Activated CD8-positive, alpha-beta T cell treated with anti-CD3 and anti-CD28 coated beads for 36 hours (primary cell): ENCODE measurements around the gene SRPK2. TPM values are rescaled to one million over a fixed set of nuclear protein-coding genes. Genes with fewer than 3 reads are reported as not detected.

Experiments
- ATAC-seq: fragments of 200-7000 bp; cut with Tn5 transposase; one replicate; pipeline ENCODE4 v1.10.0; 2021; ENCODE audit warnings: mild to moderate bottlenecking, moderate library complexity
- CTCF ChIA-PET: fragments of 350-600 bp; sonication (Branson Sonifier 250); formaldehyde crosslinking; loops from one replicate; lab custom pipeline; 2021; ENCODE audit warnings: antibody characterized with exemption; lab: Charles Lee
- POLR2A ChIA-PET: fragments of 350-600 bp; sonication (Branson Sonifier 250); formaldehyde crosslinking; loops from one replicate; lab custom pipeline; 2021; ENCODE audit warnings: antibody characterized with exemption; lab: Charles Lee
- DNase-seq: peaks from one replicate; pipeline ENCODE4 v3.0.0-alpha.2; 2020
- H3K27ac Mint-ChIP-seq: one replicate; pipeline ENCODE4 v1.8.0; 2021; ENCODE audit warnings: mild to moderate bottlenecking, mixed read lengths
- H3K27me3 Mint-ChIP-seq: one replicate; pipeline ENCODE4 v1.8.0; 2021; ENCODE audit warnings: mixed read lengths
- H3K36me3 Mint-ChIP-seq: one replicate; pipeline ENCODE4 v1.8.0; 2021; ENCODE audit warnings: low read depth, mixed read lengths
- H3K4me1 Mint-ChIP-seq: one replicate; pipeline ENCODE4 v1.8.0; 2021; ENCODE audit warnings: low read depth, mixed read lengths
- H3K4me3 Mint-ChIP-seq: one replicate; pipeline ENCODE4 v1.8.0; 2021; ENCODE audit warnings: mild to moderate bottlenecking, moderate library complexity, mixed read lengths
- H3K9me3 Mint-ChIP-seq: one replicate; pipeline ENCODE4 v1.8.0; 2021; ENCODE audit warnings: mixed read lengths
- CTCF ChIP-seq: fragments of 200-600 bp; IDR thresholded peaks from one replicate; pipeline ENCODE4 v1.8.0; 2022; ENCODE audit warnings: antibody characterized with exemption, mild to moderate bottlenecking
- intact Hi-C: fragments of 100-400 bp; cut with micrococcal nuclease; formaldehyde crosslinking; loops from one replicate; pipeline ENCODE4 v1.10.0; 2022
- total RNA-seq, 2 experiments: library from RNA; stranded (reverse); gene quantifications; one replicate each; pipeline ENCODE4 v1.2.3, GENCODE V29; 2021

SRPK2 gene
- total RNA-seq, 2 experiments from 2014 or later, result 32.9 to 33.5 TPM

GRCh38 chr7:105402221-105403095 lies 13.7 kb upstream of the SRPK2 start:
- POLR2A ChIA-PET, result interaction anchor here (0.6 kb wide), 1 partner anchor 42 kb away, joined by 3 read pairs; no protein-coding TSS in a partner anchor
- Mint-ChIP-seq H3K9me3 (no peaks in the 10 kb centered on the region), H3K27ac (no peak overlapping the region)

GRCh38 chr7:105399043-105399725 lies 10.5 kb upstream of the SRPK2 start:
- no peaks in the 10 kb centered on the region for H3K4me1 Mint-ChIP-seq
- intact Hi-C loops, result no loop called here
- H3K36me3 Mint-ChIP-seq, result no peaks in the 10 kb centered on the region
- DNase-seq (no peak), ATAC-seq (no peak)
- H3K27me3 Mint-ChIP-seq, result no peaks in the 10 kb centered on the region
- POLR2A ChIA-PET, result interaction anchor here (0.6 kb wide), 1 partner anchor 131 kb away, joined by 3 read pairs; no protein-coding TSS in a partner anchor
- CTCF ChIA-PET, result interaction anchor here (0.8 to 0.9 kb wide), 2 partner anchors 10 to 120 kb away, joined by 3 read pairs; no protein-coding TSS in a partner anchor
- H3K9me3 Mint-ChIP-seq, result peaks cover 2% of the 10 kb centered on the region
- H3K27ac Mint-ChIP-seq, result no peak overlapping the region
- no peak overlapping the region for H3K4me3 Mint-ChIP-seq
- no peak for TF ChIP-seq CTCF

More at GRCh38 chr7:105402221-105403095, 13.7 kb upstream of the SRPK2 start:
- Mint-ChIP-seq H3K27me3 (no peaks in the 10 kb centered on the region), H3K36me3 (no peaks in the 10 kb centered on the region), H3K4me3 (no peak overlapping the region), H3K4me1 (no peaks in the 10 kb centered on the region)
- TF ChIP-seq CTCF, result no peak
- ATAC-seq (no peak), DNase-seq (peak; percentile 7)
- intact Hi-C loops, result no loop called here
- CTCF ChIA-PET, result no interaction called here

- H3K9me3 Mint-ChIP-seq, result peaks cover 2% of the 10 kb centered on the region
- ChIA-PET CTCF (no interaction called here), POLR2A (no interaction called here)
- H3K27me3 Mint-ChIP-seq, result no peaks in the 10 kb centered on the region
- no peak overlapping the region for H3K4me3 Mint-ChIP-seq
- intact Hi-C loops, result no loop called here
- ATAC-seq (no peak), DNase-seq (no peak)
- no peak overlapping the region for H3K27ac Mint-ChIP-seq
- TF ChIP-seq CTCF, result no peak
- peaks cover 7% of the 10 kb centered on the region for H3K4me1 Mint-ChIP-seq
- no peaks in the 10 kb centered on the region for H3K36me3 Mint-ChIP-seq
These were observed 7.8 kb upstream of the SRPK2 start for GRCh38 chr7:105396566-105396965.

GRCh38 chr7:105391429-105391828 lies 2.7 kb upstream of the SRPK2 start:
- intact Hi-C loops, result no loop called here
- Mint-ChIP-seq H3K9me3 (peaks cover 2% of the 10 kb centered on the region), H3K4me3 (no peak overlapping the region), H3K27ac (no peak overlapping the region), H3K36me3 (no peaks in the 10 kb centered on the region), H3K27me3 (no peaks in the 10 kb centered on the region), H3K4me1 (peaks cover 20% of the 10 kb centered on the region)
- ATAC-seq, result no peak
- DNase-seq, result no peak
- POLR2A ChIA-PET, result no interaction called here
- no peak for TF ChIP-seq CTCF
- CTCF ChIA-PET, result interaction anchor here (0.7 kb wide), 1 partner anchor 246 kb away, joined by 3 read pairs; no protein-coding TSS in a partner anchor
